H1 (cell line): ENCODE results near the gene TBC1D10A. TPM values are rescaled to one million over a fixed set of nuclear protein-coding genes. Genes with fewer than 3 reads are reported as not detected.

ENCODE experiments used
- CTCF ChIA-PET: fragments of 300-600 bp; sonication (Branson Sonifier 250); formaldehyde crosslinking; loops from one replicate; lab custom pipeline; 2021; ENCODE audit not compliant: partially characterized antibody; lab: Charles Lee
- POLR2A ChIA-PET: fragments of 300-600 bp; sonication (Branson Sonifier 250); formaldehyde crosslinking; loops from one replicate; lab custom pipeline; 2021; ENCODE audit warnings: inconsistent platforms; ENCODE audit not compliant: partially characterized antibody; lab: Charles Lee
- DNase-seq, 2 experiments: peaks; one replicate each; pipeline versions ENCODE4 v3.0.0 to v3.0.0-alpha.2; 2010 to 2022; ENCODE audit warnings: low spot score in 2 of 2, low read depth in 1 of 2, mixed read lengths in 1 of 2
- FAIRE-seq: peaks from 2 replicates; lab custom pipeline; 2011; peaks lifted over from hg19 to GRCh38; lab: Jason Lieb, UNC
- H2AFZ ChIP-seq: 2 replicates; pipeline ENCODE4 v1.8.1; 2012; ENCODE audit warnings: low read length, inconsistent platforms
- H2AK5ac ChIP-seq: 2 replicates; pipeline ENCODE4 v1.6.1; 2013; ENCODE audit warnings: low read depth, low read length
- H2BK120ac ChIP-seq: replicated peaks from 2 replicates; pipeline ENCODE3; 2013; ENCODE audit warnings: low read depth, low read length, inconsistent platforms
- H2BK12ac ChIP-seq: 2 replicates; pipeline ENCODE4 v1.6.1; 2013; ENCODE audit warnings: low read depth, low read length
- H2BK15ac ChIP-seq: 2 replicates; pipeline ENCODE4 v1.6.1; 2013; ENCODE audit warnings: low read length
- H2BK20ac ChIP-seq: 2 replicates; pipeline ENCODE4 v1.6.1; 2013; ENCODE audit warnings: low read length
- H2BK5ac ChIP-seq: 2 replicates; pipeline ENCODE4 v1.6.1; 2013; ENCODE audit warnings: low read depth, low read length
- H3K14ac ChIP-seq: 2 replicates; pipeline ENCODE4 v1.6.1; 2013; ENCODE audit warnings: inconsistent platforms; ENCODE audit not compliant: insufficient read length
- H3K18ac ChIP-seq: 2 replicates; pipeline ENCODE4 v1.6.1; 2013; ENCODE audit warnings: low read length; ENCODE audit errors: extremely low read depth
- H3K23ac ChIP-seq: 2 replicates; pipeline ENCODE4 v1.6.1; 2013; ENCODE audit warnings: inconsistent platforms; ENCODE audit not compliant: insufficient read length
- H3K23me2 ChIP-seq: 2 replicates; pipeline ENCODE4 v1.6.1; 2013; ENCODE audit warnings: low read depth, low read length
- H3K27ac ChIP-seq: 2 replicates; pipeline ENCODE4 v1.6.1; 2011; ENCODE audit warnings: low read depth, low read length, inconsistent platforms
- H3K27me3 ChIP-seq, 4 experiments: replicated peaks in 1 of 4; 1 replicate in 1 of 4; 2 replicates in 3 of 4; pipeline versions ENCODE4 v1.6.1 to v1.8.1; 2011 to 2013; ENCODE audit warnings: low read length in 3 of 4, mild to moderate bottlenecking in 3 of 4, inconsistent platforms in 2 of 4, mixed read lengths in 2 of 4, moderate library complexity in 1 of 4; ENCODE audit not compliant: control insufficient read depth in 3 of 4, insufficient read depth in 3 of 4; ENCODE audit errors: extremely low read depth in 1 of 4
- H3K36me3 ChIP-seq, 4 experiments: 2 replicates each; pipeline versions ENCODE4 v1.6.1 to v1.8.1; 2011 to 2013; ENCODE audit warnings: mild to moderate bottlenecking in 4 of 4, low read length in 3 of 4, moderate library complexity in 2 of 4, control low read depth in 1 of 4, inconsistent platforms in 1 of 4; ENCODE audit not compliant: insufficient read depth in 4 of 4, control insufficient read depth in 2 of 4
- H3K4ac ChIP-seq: replicated peaks from 2 replicates; pipeline ENCODE3; 2013; ENCODE audit warnings: low read length, low read depth, mixed read lengths, inconsistent platforms; ENCODE audit not compliant: insufficient read length
- H3K4me1 ChIP-seq, 4 experiments: replicated peaks in 1 of 4; 1 replicate in 1 of 4; 2 replicates in 3 of 4; pipeline versions ENCODE4 v1.6.1 to v1.8.1; 2011 to 2013; ENCODE audit warnings: low read length in 3 of 4, inconsistent platforms in 2 of 4, mixed read lengths in 1 of 4; ENCODE audit not compliant: insufficient read depth in 4 of 4, control insufficient read depth in 3 of 4
- H3K4me2 ChIP-seq, 2 experiments: 2 replicates each; pipeline versions ENCODE4 v1.6.1 to v1.8.1; 2011 to 2013; ENCODE audit warnings: low read depth in 2 of 2, low read length in 2 of 2, control low read depth in 1 of 2, inconsistent platforms in 1 of 2, mild to moderate bottlenecking in 1 of 2; ENCODE audit not compliant: insufficient read depth in 1 of 2
- H3K4me3 ChIP-seq, 4 experiments: fragments of 200-600, 300-600 bp in 1 of 4; sonication (generic), shearing (Covaris generic), sonication (Bioruptor Twin) in 1 of 4; 2 replicates each; pipeline versions ENCODE4 v1.5.1 to v1.8.1; 2011 to 2016; ENCODE audit warnings: low read length in 4 of 4, low read depth in 3 of 4, control low read depth in 2 of 4, inconsistent platforms in 2 of 4, mild to moderate bottlenecking in 2 of 4, mixed read lengths in 1 of 4, moderate library complexity in 1 of 4; ENCODE audit not compliant: insufficient read depth in 2 of 4; ENCODE audit errors: extremely low read depth in 1 of 4
- H3K56ac ChIP-seq: replicated peaks from 2 replicates; pipeline ENCODE3; 2013; ENCODE audit warnings: low read depth, mild to moderate bottlenecking, mixed read lengths, low read length, inconsistent platforms; ENCODE audit not compliant: insufficient read length
- H3K79me1 ChIP-seq: 2 replicates; pipeline ENCODE4 v1.6.1; 2013; ENCODE audit warnings: low read depth, low read length, control low read depth
- H3K79me2 ChIP-seq, 2 experiments: 2 replicates each; pipeline versions ENCODE4 v1.6.1 to v1.8.1; 2012 to 2013; ENCODE audit warnings: low read length in 2 of 2, mild to moderate bottlenecking in 2 of 2, inconsistent platforms in 1 of 2; ENCODE audit not compliant: insufficient read depth in 2 of 2, control insufficient read depth in 1 of 2
- H3K9ac ChIP-seq, 4 experiments: replicated peaks in 1 of 4; 1 replicate in 1 of 4; 2 replicates in 3 of 4; pipeline versions ENCODE4 v1.6.1 to v1.8.1; 2011 to 2013; ENCODE audit warnings: low read depth in 3 of 4, low read length in 3 of 4, control low read depth in 2 of 4, mild to moderate bottlenecking in 2 of 4, moderate library complexity in 2 of 4, inconsistent platforms in 1 of 4; ENCODE audit errors: extremely low read depth in 1 of 4
- H3K9me3 ChIP-seq, 2 experiments: 2 replicates each; pipeline versions ENCODE4 v1.6.1 to v1.8.1; 2012 to 2013; ENCODE audit warnings: mild to moderate bottlenecking in 2 of 2, moderate library complexity in 2 of 2, control low read depth in 1 of 2, inconsistent platforms in 1 of 2, low read depth in 1 of 2, low read length in 1 of 2, mixed read lengths in 1 of 2; ENCODE audit not compliant: insufficient read depth in 2 of 2
- H4K20me1 ChIP-seq, 2 experiments: replicated peaks in 1 of 2; 2 replicates each; pipeline versions ENCODE3 to v1.8.1; 2011 to 2013; ENCODE audit warnings: inconsistent platforms in 2 of 2, low read length in 2 of 2, mild to moderate bottlenecking in 1 of 2; ENCODE audit not compliant: insufficient read depth in 2 of 2, control insufficient read depth in 1 of 2
- H4K5ac ChIP-seq: 2 replicates; pipeline ENCODE4 v1.6.1; 2013; ENCODE audit warnings: low read length, low read depth, mixed read lengths, inconsistent platforms; ENCODE audit not compliant: insufficient read length
- H4K8ac ChIP-seq: 2 replicates; pipeline ENCODE4 v1.8.0; 2013; ENCODE audit warnings: mild to moderate bottlenecking, moderate library complexity, low read length, inconsistent platforms; ENCODE audit not compliant: insufficient read depth; ENCODE audit errors: extremely low read depth
- H4K91ac ChIP-seq: replicated peaks from 2 replicates; pipeline ENCODE3; 2013; ENCODE audit warnings: low read length, mixed read lengths, inconsistent platforms; ENCODE audit not compliant: insufficient read length
- CBX8 ChIP-seq: fragments of 300-800, 300-1000 bp; sonication (generic); IDR thresholded peaks from 2 replicates; pipeline ENCODE4 v1.7.1; 2016; ENCODE audit warnings: low read depth, low read length, borderline replicate concordance
- CREB1 ChIP-seq: IDR thresholded peaks from 2 replicates; pipeline ENCODE4 v1.6.1; 2012; ENCODE audit warnings: inconsistent platforms
- CTBP2 ChIP-seq: IDR thresholded peaks from 2 replicates; pipeline ENCODE4 v1.7.0; 2011; ENCODE audit warnings: borderline replicate concordance, mild to moderate bottlenecking, moderate library complexity, mixed read lengths, low read length; ENCODE audit not compliant: insufficient read depth, insufficient read length
- E2F6 ChIP-seq: IDR thresholded peaks from 2 replicates; pipeline ENCODE4 v1.6.1; 2012; ENCODE audit warnings: inconsistent platforms
- EZH2 ChIP-seq: fragments of 200-600 bp; sonication (generic); IDR thresholded peaks from 2 replicates; pipeline ENCODE4 v1.7.1; 2012; ENCODE audit warnings: low read depth, mild to moderate bottlenecking, moderate library complexity, low read length, inconsistent platforms; ENCODE audit not compliant: severe bottlenecking
- GABPA ChIP-seq: IDR thresholded peaks from 2 replicates; pipeline ENCODE4 v1.6.1; 2011; ENCODE audit warnings: mild to moderate bottlenecking, low read length, moderate library complexity, borderline replicate concordance; ENCODE audit not compliant: insufficient read depth
- HDAC6 ChIP-seq: IDR thresholded peaks from one replicate; pipeline ENCODE4 v1.7.1; 2012; ENCODE audit warnings: low read depth, mild to moderate bottlenecking, inconsistent platforms, low read length, moderate library complexity
- KDM4A ChIP-seq: IDR thresholded peaks from one replicate; pipeline ENCODE4 v1.7.1; 2012; ENCODE audit warnings: low read depth, mild to moderate bottlenecking, moderate library complexity, low read length, inconsistent platforms; ENCODE audit not compliant: severe bottlenecking
- POLR2AphosphoS5 ChIP-seq: IDR thresholded peaks from 2 replicates; pipeline ENCODE4 v1.6.1; 2011; ENCODE audit warnings: low read depth, low read length
- RNF2 ChIP-seq: fragments of 200-900, 300-1000 bp; sonication (generic); IDR thresholded peaks from 2 replicates; pipeline ENCODE4 v1.7.1; 2016; ENCODE audit warnings: borderline replicate concordance, low read depth, mild to moderate bottlenecking, antibody characterized with exemption, low read length; ENCODE audit not compliant: poor library complexity, severe bottlenecking; ENCODE audit errors: missing control alignments
- SIN3A ChIP-seq, 2 experiments: IDR thresholded peaks in 1 of 2; conservative IDR thresholded peaks in 1 of 2; 2 replicates each; pipeline ENCODE4 v1.6.1; 2011 to 2012; ENCODE audit warnings: low read length in 2 of 2, improper control_type of control experiment in 1 of 2, low read depth in 1 of 2, mild to moderate bottlenecking in 1 of 2
- SUZ12 ChIP-seq: fragments of 200-600 bp; sonication (generic); IDR thresholded peaks from 2 replicates; pipeline ENCODE4 v1.6.1; 2012; ENCODE audit warnings: mild to moderate bottlenecking, inconsistent platforms, low read length, moderate library complexity, mixed read lengths
- TEAD4 ChIP-seq: IDR thresholded peaks from 2 replicates; pipeline ENCODE4 v1.6.1; 2012; ENCODE audit warnings: low read depth, low read length, inconsistent platforms, mixed read lengths
- WGBS, 2 experiments: shearing (Covaris generic) in 1 of 2; methylation state at CpG; one replicate each; pipeline versions ENCODE4 v1.1.6 to v1.1.7; 2013 to 2015; ENCODE audit warnings: low lambda C conversion rate in 2 of 2, mixed read lengths in 2 of 2, inconsistent platforms in 1 of 2, low coverage in 1 of 2, missing lambda C conversion rate in 1 of 2; ENCODE audit not compliant: insufficient replicate concordance in 2 of 2, insufficient coverage in 1 of 2, insufficient read length in 1 of 2; ENCODE audit errors: extremely low coverage in 1 of 2, missing lambda C conversion rate in 1 of 2; 5-methylcytosine and 5-hydroxymethylcytosine counted together
- polyA plus RNA-seq, 7 experiments: library from polyadenylated mRNA; depleted of rRNA in 3 of 7; stranded (reverse) in 5 of 7; unstranded in 2 of 7; fragments of >200 nt in 5 of 7; fragments of 200-250 nt in 2 of 7; gene quantifications; 1 replicate in 5 of 7; 2 replicates in 1 of 7; 4 replicates in 1 of 7; pipeline versions ENCODE4 v1.2.1 to v1.2.3, GENCODE V29; 2011 to 2013; ENCODE audit warnings: missing spikeins in 2 of 7, mixed read lengths in 2 of 7
- total RNA-seq: library from RNA; stranded (reverse); fragmentation: NEBNext Ultra II Directional; extraction: Animal tissue kit (Norgen Biotek cat#: 25700); gene quantifications from 2 replicates; pipeline ENCODE4 v1.2.1, GENCODE V29; 2021

TBC1D10A gene
- total and polyA plus RNA-seq, 2 of the 8 experiments (the other 6 are each of a cell fraction or from before 2014, with no cell fraction given) = 5.4 to 7.0 TPM

GRCh38 chr22:30268331-30268730 lies 58.4 kb downstream of the TBC1D10A start:
- Histone ChIP-seq H2AFZ (no peak overlapping the region), H3K27me3 (no peaks in the 10 kb centered on the region; a peak in 3 of 7 replicates), H3K9me3 (no peaks in the 10 kb centered on the region), H3K27ac (no peak overlapping the region), H3K79me2 (no peaks in the 10 kb centered on the region), H3K23ac (no peak overlapping the region), H3K23me2 (no peaks in the 10 kb centered on the region), H2BK20ac (no peak overlapping the region), H4K91ac (no peak overlapping the region), H4K8ac (no peak overlapping the region), H3K56ac (no peak overlapping the region), H4K5ac (no peak overlapping the region), H2BK120ac (no peak overlapping the region), H3K79me1 (no peaks in the 10 kb centered on the region), H4K20me1 (no peaks in the 10 kb centered on the region), H2AK5ac (no peak overlapping the region), H3K4me3 (no peak overlapping the region), H3K9ac (no peak overlapping the region), H3K4me2 (no peak overlapping the region), H2BK12ac (no peak overlapping the region), H2BK5ac (no peak overlapping the region), H3K18ac (no peak overlapping the region), H3K4me1 (peaks cover 0 to 1% (median under 1%) of the 10 kb centered on the region in 4 experiments; a peak in 1 of 7 replicates), H3K14ac (no peak overlapping the region), H2BK15ac (no peak overlapping the region), H3K4ac (no peak overlapping the region), H3K36me3 (no peaks in the 10 kb centered on the region)
- TF ChIP-seq TEAD4 = no peak
- TF ChIP-seq SUZ12 = no peak
- TF ChIP-seq CREB1 = no peak
- TF ChIP-seq RNF2 = no peak
- no peak for TF ChIP-seq E2F6
- no peak for TF ChIP-seq CBX8
- no peak for TF ChIP-seq EZH2
- TF ChIP-seq SIN3A (conservative IDR thresholded peaks at IDR 0.05 in 1 of 2, IDR thresholded peaks at IDR 0.05 in 1 of 2; ENCODE audit: low read depth in 1 of 2, low read length in 2 of 2) = no peak
- TF ChIP-seq KDM4A = no peak
- TF ChIP-seq HDAC6 = no peak
- TF ChIP-seq CTBP2 = no peak
- TF ChIP-seq POLR2AphosphoS5 = no peak
- no peak for TF ChIP-seq GABPA
- DNase-seq (no peak), FAIRE-seq (no peak)
- ChIA-PET CTCF (interaction anchor here (1.0 to 2.6 kb wide), 5 partner anchors 11 to 55 kb away, joined by 3 to 12 read pairs (median 4); no protein-coding TSS in a partner anchor), POLR2A (no interaction called here)
- WGBS, 2 experiments = 96% methylated on average over 8 of the region's 8 CpGs; no CpG with 5 or more reads in 1 of the 2 experiments
